ENCODE results near the gene NYAP2.

Gene NYAP2

GRCh38 chr2:225381609-225382008 lies 17.9 kb upstream of the NYAP2 start:
- H3K27me3 ChIP-seq (ENCODE audit: control insufficient read depth in 3 of 3, insufficient read depth in 3 of 3, low read depth in 1 of 3, low read length in 3 of 3): no peaks in the 10 kb centered on the region
- H3K4ac ChIP-seq (ENCODE audit: low read length): no peak overlapping the region
- no peak overlapping the region for H3K23ac ChIP-seq (ENCODE audit: low read depth, low read length, poor library complexity)
- no peak overlapping the region for H2BK120ac ChIP-seq (ENCODE audit: low read depth, low read length)
- H3K9me3 ChIP-seq (replicated peaks in 1 of 2; ENCODE audit: control insufficient read depth in 2 of 2, insufficient read depth in 1 of 2, low read depth in 1 of 2, low read length in 2 of 2): no peaks in the 10 kb centered on the region
- no peak overlapping the region for H2AK5ac ChIP-seq (ENCODE audit: low read depth, low read length)
- no peak overlapping the region for H3K27ac ChIP-seq (replicated peaks; ENCODE audit: low read length)
- H3K14ac ChIP-seq (ENCODE audit: low read length): no peak overlapping the region
- no CpG with 5 or more reads among the region's 4 CpGs for WGBS, 2 donors (ENCODE audit: extremely low coverage in 2 of 2, insufficient read length in 2 of 2, insufficient replicate concordance in 1 of 2)
- H3K36me3 ChIP-seq (replicated peaks in 1 of 2; ENCODE audit: control insufficient read depth in 2 of 2, insufficient read depth in 2 of 2, low read length in 2 of 2): no peaks in the 10 kb centered on the region
- no peak overlapping the region for H4K91ac ChIP-seq (ENCODE audit: low read depth, low read length, poor library complexity)
- no peak overlapping the region for H2BK15ac ChIP-seq (ENCODE audit: low read length)
- H3K4me1 ChIP-seq (ENCODE audit: control insufficient read depth in 2 of 2, insufficient read depth in 1 of 2, low read depth in 1 of 2, low read length in 2 of 2): no peaks in the 10 kb centered on the region
- no peak for DNase-seq (ENCODE audit: low spot score)
- no peak overlapping the region for H3K4me2 ChIP-seq (ENCODE audit: insufficient read depth, low read length, poor library complexity, severe bottlenecking)
- no peak overlapping the region for H3K4me3 ChIP-seq (ENCODE audit: low read length in 2 of 2)
- no peak overlapping the region for H2AFZ ChIP-seq (ENCODE audit: low read length)
- H2BK5ac ChIP-seq (ENCODE audit: low read length): no peak overlapping the region
- H2BK12ac ChIP-seq (ENCODE audit: low read length): no peak overlapping the region
- no peak overlapping the region for H3K18ac ChIP-seq (ENCODE audit: low read length)
- no peaks in the 10 kb centered on the region for H3K79me1 ChIP-seq (ENCODE audit: low read depth, low read length)
- H3K9ac ChIP-seq (ENCODE audit: low read depth, low read length, poor library complexity): no peak overlapping the region
- H4K8ac ChIP-seq (ENCODE audit: low read depth, low read length): no peak overlapping the region

DNA sequence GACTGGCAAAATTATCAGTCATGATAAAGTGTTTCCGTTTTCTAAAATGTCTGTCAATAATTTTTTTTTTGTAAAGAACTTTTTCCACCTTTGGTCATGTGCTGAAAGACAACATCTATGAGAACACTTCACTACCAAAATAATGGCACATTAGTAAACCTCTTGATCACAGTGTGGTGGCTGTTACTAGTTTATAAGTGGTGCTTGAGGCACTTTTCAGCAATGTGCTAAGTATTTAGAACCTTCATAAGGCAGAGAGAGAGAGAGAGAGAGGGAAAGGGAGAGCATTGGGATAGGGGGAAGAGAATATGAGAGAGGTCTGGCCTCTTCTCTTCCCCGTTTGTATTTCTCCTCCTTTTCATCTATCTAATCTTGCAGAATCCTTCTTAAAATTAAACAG lies 1.1 kb upstream of the NYAP2 start:
- no peak overlapping the region for H4K8ac ChIP-seq (ENCODE audit: low read depth, low read length)
- H2BK120ac ChIP-seq (ENCODE audit: low read depth, low read length): no peak overlapping the region
- no peak overlapping the region for H3K4me2 ChIP-seq (ENCODE audit: insufficient read depth, low read length, poor library complexity, severe bottlenecking)
- no peak overlapping the region for H3K23ac ChIP-seq (ENCODE audit: low read depth, low read length, poor library complexity)
- no peaks in the 10 kb centered on the region for H3K79me1 ChIP-seq (ENCODE audit: low read depth, low read length)
- H3K27me3 ChIP-seq (ENCODE audit: control insufficient read depth in 3 of 3, insufficient read depth in 3 of 3, low read depth in 1 of 3, low read length in 3 of 3): no peaks in the 10 kb centered on the region
- no peak overlapping the region for H2BK5ac ChIP-seq (ENCODE audit: low read length)
- H2AFZ ChIP-seq (ENCODE audit: low read length): no peak overlapping the region
- H3K18ac ChIP-seq (ENCODE audit: low read length): no peak overlapping the region
- no peaks in the 10 kb centered on the region for H3K36me3 ChIP-seq (replicated peaks in 1 of 2; ENCODE audit: control insufficient read depth in 2 of 2, insufficient read depth in 2 of 2, low read length in 2 of 2)
- H3K14ac ChIP-seq (ENCODE audit: low read length): no peak overlapping the region
- no peak overlapping the region for H3K9ac ChIP-seq (ENCODE audit: low read depth, low read length, poor library complexity)
- H2BK15ac ChIP-seq (ENCODE audit: low read length): no peak overlapping the region
- H2BK12ac ChIP-seq (ENCODE audit: low read length): no peak overlapping the region
- WGBS, 2 donors (ENCODE audit: extremely low coverage in 2 of 2, insufficient read length in 2 of 2, insufficient replicate concordance in 1 of 2): no CpG with 5 or more reads among the region's 2 CpGs
- H3K4ac ChIP-seq (ENCODE audit: low read length): no peak overlapping the region
- no peak for DNase-seq (ENCODE audit: low spot score)
- H3K4me1 ChIP-seq (ENCODE audit: control insufficient read depth in 2 of 2, insufficient read depth in 1 of 2, low read depth in 1 of 2, low read length in 2 of 2): peaks cover 0 to 2% of the 10 kb centered on the region in 2 donors
- no peak overlapping the region for H3K27ac ChIP-seq (replicated peaks; ENCODE audit: low read length)
- H3K9me3 ChIP-seq (replicated peaks in 1 of 2; ENCODE audit: control insufficient read depth in 2 of 2, insufficient read depth in 1 of 2, low read depth in 1 of 2, low read length in 2 of 2): no peaks in the 10 kb centered on the region
- H3K4me3 ChIP-seq (ENCODE audit: low read length in 2 of 2): no peak overlapping the region
- no peak overlapping the region for H2AK5ac ChIP-seq (ENCODE audit: low read depth, low read length)
- H4K91ac ChIP-seq (ENCODE audit: low read depth, low read length, poor library complexity): no peak overlapping the region

- H4K91ac ChIP-seq (ENCODE audit: low read depth, low read length, poor library complexity): no peak overlapping the region
- no peak overlapping the region for H3K4ac ChIP-seq (ENCODE audit: low read length)
- no peak overlapping the region for H3K27ac ChIP-seq (replicated peaks; ENCODE audit: low read length)
- no peaks in the 10 kb centered on the region for H3K27me3 ChIP-seq (ENCODE audit: control insufficient read depth in 3 of 3, insufficient read depth in 3 of 3, low read depth in 1 of 3, low read length in 3 of 3)
- H3K36me3 ChIP-seq (replicated peaks in 1 of 2; ENCODE audit: control insufficient read depth in 2 of 2, insufficient read depth in 2 of 2, low read length in 2 of 2): no peaks in the 10 kb centered on the region
- H3K79me1 ChIP-seq (ENCODE audit: low read depth, low read length): no peaks in the 10 kb centered on the region
- H2AFZ ChIP-seq (ENCODE audit: low read length): no peak overlapping the region
- H3K18ac ChIP-seq (ENCODE audit: low read length): no peak overlapping the region
- no peak overlapping the region for H2BK12ac ChIP-seq (ENCODE audit: low read length)
- DNase-seq (ENCODE audit: low spot score): peak; percentile 74
- no CpG with 5 or more reads among the region's 8 CpGs for WGBS, 2 donors (ENCODE audit: extremely low coverage in 2 of 2, insufficient read length in 2 of 2, insufficient replicate concordance in 1 of 2)
- H3K23ac ChIP-seq (ENCODE audit: low read depth, low read length, poor library complexity): no peak overlapping the region
- H3K4me3 ChIP-seq (ENCODE audit: low read length in 2 of 2): no peak overlapping the region
- H2BK15ac ChIP-seq (ENCODE audit: low read length): no peak overlapping the region
- H2BK5ac ChIP-seq (ENCODE audit: low read length): no peak overlapping the region
- H3K9ac ChIP-seq (ENCODE audit: low read depth, low read length, poor library complexity): no peak overlapping the region
- no peak overlapping the region for H3K4me2 ChIP-seq (ENCODE audit: insufficient read depth, low read length, poor library complexity, severe bottlenecking)
- H3K9me3 ChIP-seq (replicated peaks in 1 of 2; ENCODE audit: control insufficient read depth in 2 of 2, insufficient read depth in 1 of 2, low read depth in 1 of 2, low read length in 2 of 2): no peaks in the 10 kb centered on the region
- no peak overlapping the region for H2AK5ac ChIP-seq (ENCODE audit: low read depth, low read length)
- H4K8ac ChIP-seq (ENCODE audit: low read depth, low read length): no peak overlapping the region
- peaks cover 0 to 2% of the 10 kb centered on the region in 2 donors for H3K4me1 ChIP-seq (ENCODE audit: control insufficient read depth in 2 of 2, insufficient read depth in 1 of 2, low read depth in 1 of 2, low read length in 2 of 2)
- H3K14ac ChIP-seq (ENCODE audit: low read length): no peak overlapping the region
- no peak overlapping the region for H2BK120ac ChIP-seq (ENCODE audit: low read depth, low read length)
Measured at GRCh38 chr2:225400060-225400511, 576 bp downstream of the NYAP2 start.

DNA sequence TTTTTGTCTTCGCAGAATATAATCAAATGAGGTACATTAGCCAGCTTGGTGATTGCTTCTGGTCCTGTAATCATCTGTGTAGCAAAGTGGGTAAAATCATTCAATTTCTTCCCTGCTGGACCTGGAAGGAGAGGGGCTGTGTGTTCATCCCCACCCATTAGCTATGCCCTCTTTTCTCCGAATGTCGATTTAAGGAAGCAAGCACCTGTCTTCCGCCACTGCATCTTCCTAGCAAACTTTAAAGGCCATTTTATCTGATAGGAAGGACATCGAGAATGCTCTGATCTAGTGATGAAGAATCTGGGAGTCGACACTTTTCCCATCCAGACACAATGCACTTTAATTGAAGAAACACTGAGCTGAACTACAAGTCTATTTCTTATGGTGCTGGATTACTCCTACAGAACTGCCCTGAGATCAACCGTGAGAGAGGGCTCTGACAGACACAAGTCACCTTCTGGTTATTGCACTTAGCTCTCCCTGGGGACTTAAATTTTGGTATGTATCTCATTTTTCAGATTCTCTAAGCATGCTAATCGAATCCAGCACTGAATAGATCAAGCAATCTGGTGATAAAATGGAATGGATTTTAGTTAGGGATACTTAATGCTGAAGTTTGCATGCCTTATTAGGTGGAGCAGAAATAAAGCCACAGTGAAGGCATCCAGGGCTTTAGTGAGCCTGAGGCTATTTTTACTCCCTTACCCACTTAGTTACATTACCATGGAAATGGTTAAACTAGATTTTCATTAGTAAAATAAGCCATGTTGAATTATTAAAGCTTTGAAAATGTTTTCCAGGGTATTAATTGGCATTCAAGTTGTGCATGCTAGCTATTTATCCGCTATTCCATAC lies 1.3 kb downstream of the NYAP2 start:
- Histone ChIP-seq H2AFZ (ENCODE audit: low read length) (no peak overlapping the region), H2BK15ac (ENCODE audit: low read length) (no peak overlapping the region), H4K91ac (ENCODE audit: low read depth, low read length, poor library complexity) (no peak overlapping the region), H3K36me3 (replicated peaks in 1 of 2; ENCODE audit: control insufficient read depth in 2 of 2, insufficient read depth in 2 of 2, low read length in 2 of 2) (no peaks in the 10 kb centered on the region), H3K27me3 (ENCODE audit: control insufficient read depth in 3 of 3, insufficient read depth in 3 of 3, low read depth in 1 of 3, low read length in 3 of 3) (no peaks in the 10 kb centered on the region), H3K4me1 (ENCODE audit: control insufficient read depth in 2 of 2, insufficient read depth in 1 of 2, low read depth in 1 of 2, low read length in 2 of 2) (peaks cover 0 to 2% of the 10 kb centered on the region in 2 donors), H4K8ac (ENCODE audit: low read depth, low read length) (no peak overlapping the region), H3K4ac (ENCODE audit: low read length) (no peak overlapping the region), H2BK120ac (ENCODE audit: low read depth, low read length) (no peak overlapping the region), H3K79me1 (ENCODE audit: low read depth, low read length) (no peaks in the 10 kb centered on the region), H3K9ac (ENCODE audit: low read depth, low read length, poor library complexity) (no peak overlapping the region), H3K4me2 (ENCODE audit: insufficient read depth, low read length, poor library complexity, severe bottlenecking) (no peak overlapping the region), H3K18ac (ENCODE audit: low read length) (no peak overlapping the region), H2AK5ac (ENCODE audit: low read depth, low read length) (no peak overlapping the region), H3K23ac (ENCODE audit: low read depth, low read length, poor library complexity) (no peak overlapping the region), H3K14ac (ENCODE audit: low read length) (no peak overlapping the region), H2BK12ac (ENCODE audit: low read length) (no peak overlapping the region), H3K27ac (replicated peaks; ENCODE audit: low read length) (no peak overlapping the region), H2BK5ac (ENCODE audit: low read length) (no peak overlapping the region), H3K9me3 (replicated peaks in 1 of 2; ENCODE audit: control insufficient read depth in 2 of 2, insufficient read depth in 1 of 2, low read depth in 1 of 2, low read length in 2 of 2) (no peaks in the 10 kb centered on the region), H3K4me3 (ENCODE audit: low read length in 2 of 2) (no peak overlapping the region)
- no peak for DNase-seq (ENCODE audit: low spot score)
- no CpG with 5 or more reads among the region's 9 CpGs for WGBS, 2 donors (ENCODE audit: extremely low coverage in 2 of 2, insufficient read length in 2 of 2, insufficient replicate concordance in 1 of 2)
